GDM1 (cell line): Measurements from ENCODE around the gene ZNF84.

ENCODE experiments used
- DNase-seq: peaks from one replicate; lab custom pipeline; 2025; lab: John Stamatoyannopoulos, UW

Gene ZNF84

DNA sequence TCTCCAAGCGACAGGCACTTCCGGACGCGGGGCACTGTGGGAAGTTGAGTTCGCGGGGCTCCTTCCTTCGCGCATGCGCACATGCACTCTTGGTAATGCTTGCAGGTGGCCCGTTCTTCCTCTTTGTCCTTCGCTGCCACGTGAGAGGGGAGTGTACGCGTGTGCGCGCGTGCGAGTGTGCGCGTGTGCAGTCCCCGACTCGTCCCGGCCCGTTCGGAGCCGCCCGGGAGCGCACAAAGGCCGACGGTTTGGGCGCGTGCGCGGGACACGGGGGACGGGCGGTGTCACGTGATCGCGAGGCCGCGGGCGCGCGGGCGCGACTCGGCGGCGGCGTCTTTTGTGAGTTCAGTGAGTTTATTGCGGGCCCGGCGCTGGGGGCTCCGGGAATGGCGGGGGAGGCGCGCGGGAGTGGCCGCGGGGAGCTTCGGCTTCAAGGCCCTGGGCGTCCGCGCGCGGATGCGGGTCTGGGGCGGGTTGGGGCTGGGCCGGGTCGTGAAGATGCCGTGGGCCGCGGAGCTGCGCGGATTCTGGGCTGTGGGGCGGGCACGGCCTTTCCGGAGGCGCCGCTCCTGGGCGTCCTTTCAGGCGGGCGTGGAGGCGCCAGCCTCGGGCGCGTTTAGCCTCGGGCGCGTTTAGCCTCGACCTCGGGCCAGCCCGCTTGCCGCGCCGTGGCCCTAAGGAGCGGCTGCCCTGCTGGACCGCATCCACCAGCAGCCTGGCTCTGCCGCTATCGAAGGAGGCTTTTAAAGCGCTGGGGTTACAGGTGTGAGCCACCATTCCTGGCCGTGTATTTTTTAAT lies at the start of gene ZNF84:
Gene ZNF84 (plus strand): TSS at position 303 of the 799 bp plus-strand sequence. CDS start 3,959 bp downstream, outside the sequence.
- peak; percentile 99 for DNase-seq

DNA sequence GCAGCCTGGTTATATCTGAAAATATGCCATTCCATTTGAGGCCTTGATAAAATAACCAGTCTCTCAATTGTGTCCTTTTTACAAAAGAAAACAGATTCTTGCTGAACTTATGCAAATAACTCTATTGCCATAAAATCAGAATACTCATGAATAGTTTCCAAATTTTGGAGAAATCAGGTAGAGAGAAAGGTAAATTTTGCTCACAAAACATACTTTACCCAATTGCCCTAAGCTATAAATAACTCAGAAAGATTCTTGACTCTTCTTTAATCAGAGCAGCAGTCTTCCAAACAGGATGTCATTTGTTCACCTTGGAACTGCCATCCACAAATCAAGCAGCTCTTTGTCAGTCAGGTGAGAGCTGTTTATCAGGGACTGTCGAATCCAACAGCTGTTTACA lies 38.6 kb upstream of the ZNF84 start:
- DNase-seq, result no peak

DNA sequence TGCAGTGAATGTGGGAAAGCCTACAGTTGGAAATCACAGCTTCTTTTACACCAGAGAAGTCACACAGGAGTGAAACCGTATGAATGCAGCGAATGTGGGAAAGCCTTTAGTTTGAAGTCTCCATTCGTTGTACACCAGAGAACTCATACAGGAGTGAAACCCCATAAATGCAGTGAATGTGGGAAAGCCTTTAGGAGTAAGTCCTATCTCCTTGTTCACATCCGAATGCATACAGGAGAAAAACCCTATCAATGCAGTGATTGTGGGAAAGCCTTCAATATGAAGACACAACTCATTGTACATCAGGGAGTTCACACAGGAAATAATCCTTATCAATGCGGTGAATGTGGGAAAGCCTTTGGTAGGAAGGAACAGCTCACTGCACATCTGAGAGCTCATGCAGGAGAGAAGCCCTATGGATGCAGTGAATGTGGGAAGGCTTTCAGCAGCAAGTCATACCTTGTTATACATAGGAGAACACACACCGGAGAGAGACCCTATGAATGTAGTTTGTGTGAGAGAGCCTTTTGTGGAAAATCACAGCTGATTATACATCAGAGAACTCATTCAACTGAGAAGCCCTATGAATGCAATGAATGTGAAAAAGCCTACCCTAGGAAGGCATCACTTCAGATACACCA lies 26.5 kb upstream of the ZNF84 start:
- no peak for DNase-seq

DNA sequence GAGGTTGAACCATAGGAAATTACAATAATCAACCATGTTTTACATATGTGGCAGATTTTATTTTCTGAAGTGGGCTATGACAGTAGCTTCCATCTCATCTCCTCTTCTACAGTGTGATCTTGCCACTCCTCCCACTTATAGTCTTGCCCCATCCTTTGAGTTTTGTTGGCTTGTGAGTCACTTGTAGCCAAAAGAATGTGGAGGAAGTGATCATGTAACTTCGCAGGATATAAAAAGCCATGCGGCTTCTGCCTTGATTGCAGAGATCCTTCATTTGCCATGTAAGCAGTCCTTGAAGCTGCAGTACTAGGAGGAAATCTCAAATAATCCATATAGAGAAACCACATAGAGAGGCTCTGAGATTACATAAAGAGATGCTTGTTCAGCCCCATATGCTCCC lies 13.7 kb upstream of the ZNF84 start:
- DNase-seq, result no peak

DNA sequence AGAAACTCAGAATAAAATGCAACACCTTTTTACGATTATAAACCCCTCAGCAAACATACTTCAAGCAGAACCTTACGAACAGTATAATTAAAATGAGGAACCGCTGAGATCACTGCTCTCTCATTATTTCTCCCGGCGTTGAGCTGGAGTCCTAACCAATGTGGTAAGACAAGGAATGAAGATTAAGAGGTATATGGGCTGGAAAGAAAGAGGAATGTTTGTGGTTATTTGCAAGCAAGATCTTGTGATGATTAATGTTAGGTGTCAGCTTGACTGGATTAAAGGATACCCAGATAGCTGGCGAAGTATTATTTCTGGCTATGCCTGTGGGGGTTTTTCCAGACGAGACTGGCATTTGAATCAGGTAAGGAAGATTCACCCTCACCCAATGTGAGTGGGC lies 10.3 kb upstream of the ZNF84 start:
- no peak for DNase-seq

DNA sequence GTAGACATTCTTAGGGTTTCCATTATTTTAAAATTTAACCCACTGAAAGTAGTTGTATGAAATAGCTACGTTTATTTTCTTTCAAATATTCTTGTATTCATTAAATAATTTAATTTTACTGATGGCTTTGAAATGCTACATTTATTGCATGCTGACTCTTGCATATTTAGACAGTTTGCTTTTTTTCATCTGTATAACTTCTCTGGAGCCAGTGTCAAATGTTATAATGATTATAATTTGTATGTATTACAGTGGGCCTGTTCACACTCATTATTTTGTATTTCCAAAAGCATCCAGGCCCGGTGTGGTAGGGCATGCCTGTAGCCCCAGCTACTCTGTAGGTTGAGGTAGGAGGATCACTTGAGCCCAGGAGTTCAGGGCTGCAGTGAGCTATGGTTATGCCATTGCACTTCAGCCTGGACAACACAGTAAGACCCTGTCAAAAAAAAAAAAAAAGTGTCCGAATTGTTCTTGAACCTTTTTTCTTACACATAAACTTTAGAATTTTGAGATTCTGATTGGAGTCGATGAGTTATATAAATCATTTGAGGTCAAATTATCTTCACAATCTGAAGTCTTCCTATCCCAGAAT lies 905 bp downstream of the ZNF84 start:
- no peak for DNase-seq

DNA sequence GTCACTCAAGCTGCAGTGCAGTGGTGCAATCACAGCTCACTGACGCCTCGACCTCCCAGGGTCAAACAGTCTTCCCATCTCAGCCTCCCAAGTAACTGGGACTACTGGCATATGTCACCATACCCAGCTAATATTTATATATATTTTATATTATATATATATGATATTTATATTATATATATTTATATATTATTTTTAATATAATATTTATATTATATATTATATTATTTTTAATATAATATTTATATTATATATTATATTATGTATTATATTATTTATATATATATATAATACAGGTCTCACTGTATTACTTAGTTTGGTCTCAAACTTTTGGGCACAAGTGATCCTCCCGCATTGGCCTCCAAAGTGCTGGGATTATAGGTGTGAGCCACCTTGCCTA lies 9.4 kb downstream of the ZNF84 start:
- DNase-seq, result no peak

DNA sequence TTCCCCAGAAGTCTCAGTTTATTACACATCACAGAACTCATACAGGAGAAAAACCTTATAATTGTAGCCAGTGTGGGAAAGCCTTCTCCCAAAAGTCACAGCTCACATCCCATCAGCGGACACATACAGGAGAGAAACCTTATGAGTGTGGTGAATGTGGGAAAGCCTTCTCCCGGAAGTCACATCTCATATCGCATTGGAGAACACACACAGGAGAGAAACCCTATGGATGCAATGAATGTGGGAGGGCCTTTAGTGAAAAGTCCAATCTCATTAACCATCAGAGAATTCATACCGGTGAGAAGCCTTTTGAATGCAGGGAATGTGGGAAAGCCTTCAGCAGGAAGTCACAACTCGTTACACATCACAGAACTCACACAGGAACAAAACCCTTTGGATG lies 20.1 kb downstream of the ZNF84 start:
- DNase-seq, result no peak

DNA sequence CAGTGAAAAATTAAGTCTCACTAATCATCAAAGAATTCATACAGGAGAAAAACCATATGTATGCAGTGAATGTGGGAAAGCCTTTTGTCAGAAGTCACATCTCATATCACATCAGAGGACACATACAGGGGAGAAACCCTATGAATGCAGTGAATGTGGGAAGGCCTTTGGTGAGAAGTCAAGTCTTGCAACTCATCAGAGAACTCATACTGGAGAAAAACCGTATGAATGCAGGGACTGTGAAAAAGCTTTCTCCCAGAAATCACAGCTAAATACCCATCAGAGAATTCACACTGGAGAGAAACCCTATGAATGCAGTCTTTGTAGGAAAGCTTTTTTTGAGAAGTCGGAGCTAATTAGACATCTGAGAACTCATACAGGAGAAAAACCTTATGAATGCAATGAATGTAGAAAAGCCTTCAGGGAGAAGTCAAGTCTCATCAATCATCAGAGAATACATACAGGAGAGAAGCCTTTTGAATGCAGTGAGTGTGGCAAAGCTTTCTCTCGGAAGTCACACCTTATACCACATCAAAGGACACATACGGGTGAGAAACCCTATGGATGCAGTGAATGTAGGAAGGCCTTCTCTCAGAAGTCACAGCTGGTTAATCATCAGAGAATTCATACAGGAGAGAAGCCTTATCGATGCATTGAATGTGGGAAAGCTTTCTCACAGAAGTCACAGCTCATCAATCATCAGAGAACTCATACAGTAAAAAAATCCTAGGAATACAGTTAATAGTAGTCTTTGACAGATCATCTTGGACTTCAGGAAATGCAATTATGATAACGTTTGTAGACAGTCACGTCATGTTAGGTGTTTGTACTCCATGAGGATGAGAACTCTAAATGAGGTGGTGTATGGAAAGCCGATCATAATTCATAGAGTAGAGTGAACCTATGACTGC lies 21.1 kb downstream of the ZNF84 start:
- DNase-seq, result no peak

DNA sequence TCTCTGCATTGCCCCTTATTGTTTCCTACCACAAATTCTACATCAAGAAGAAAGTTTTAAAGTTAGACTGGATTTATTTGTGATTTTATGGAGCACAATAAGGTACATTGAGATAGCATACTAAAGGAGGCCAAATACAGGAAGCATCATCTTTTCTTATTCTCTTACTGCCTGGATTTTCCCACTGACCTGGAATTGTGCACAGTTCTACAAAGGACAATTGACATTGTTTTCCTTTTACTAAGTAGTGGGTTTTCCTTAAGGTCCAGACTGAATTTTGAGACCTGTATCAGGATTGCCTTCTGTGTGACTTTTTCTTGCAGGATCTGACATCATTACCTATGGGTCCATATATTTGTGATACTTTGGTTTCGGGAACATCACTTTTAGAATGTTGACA lies 24.6 kb downstream of the ZNF84 start:
- DNase-seq, result no peak

DNA sequence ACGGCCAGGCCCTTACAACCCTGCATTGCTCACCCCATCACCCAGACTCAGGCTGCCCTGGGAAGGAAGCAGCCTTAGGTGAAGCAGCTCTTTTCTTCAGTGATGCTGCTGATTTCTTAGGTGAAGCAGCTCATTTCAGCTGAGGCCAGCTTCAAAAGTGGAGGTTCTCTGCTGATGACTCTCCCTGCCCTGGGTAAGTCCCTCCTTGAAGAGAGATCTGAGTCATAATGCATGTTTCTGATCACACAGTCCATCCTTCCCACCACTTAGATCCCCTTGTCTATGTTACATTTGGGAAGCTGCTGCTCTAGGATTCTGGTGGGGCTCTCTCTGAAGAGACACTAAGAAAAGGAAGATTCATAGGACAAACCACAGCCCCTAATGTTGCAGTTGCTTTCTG lies 26.2 kb downstream of the ZNF84 start:
- no peak for DNase-seq

DNA sequence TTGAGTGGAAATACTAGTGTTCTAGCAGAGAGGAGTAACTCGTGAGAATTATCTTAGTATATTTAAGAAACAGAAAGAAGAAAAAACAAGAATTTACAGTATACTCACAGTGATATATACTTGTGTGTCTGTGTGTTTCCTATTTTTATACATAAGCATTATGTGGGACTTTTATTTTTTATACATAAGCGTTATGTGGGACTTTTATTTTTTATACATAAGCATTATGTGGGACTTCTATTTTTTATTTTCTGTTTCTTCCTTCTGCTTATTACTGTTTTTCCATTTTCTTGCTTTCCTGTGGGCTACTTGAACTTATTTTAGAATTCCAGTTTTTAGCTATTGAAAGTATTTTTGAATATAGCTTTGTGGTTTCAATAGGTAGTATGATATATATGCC lies 36.5 kb downstream of the ZNF84 start:
- DNase-seq, result no peak

DNA sequence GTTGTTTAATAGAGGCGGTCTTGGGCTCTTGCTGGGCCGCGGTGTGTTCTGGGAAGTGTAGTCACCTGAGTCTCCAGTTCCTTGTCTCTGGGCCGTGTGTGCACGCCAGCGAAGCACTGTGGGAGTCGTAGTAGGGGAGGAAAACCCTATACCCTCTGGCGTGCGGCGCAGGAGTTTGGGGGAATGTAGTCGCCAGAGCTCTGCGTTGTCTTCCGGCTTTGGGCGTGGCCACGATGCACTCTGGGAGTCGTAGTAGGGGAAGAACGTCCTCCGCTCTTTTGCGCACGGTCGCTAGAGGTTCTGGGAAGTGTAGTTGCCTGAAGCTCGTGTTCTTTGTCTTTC lies 42.7 kb downstream of the ZNF84 start:
- peak; percentile 98 for DNase-seq

DNA sequence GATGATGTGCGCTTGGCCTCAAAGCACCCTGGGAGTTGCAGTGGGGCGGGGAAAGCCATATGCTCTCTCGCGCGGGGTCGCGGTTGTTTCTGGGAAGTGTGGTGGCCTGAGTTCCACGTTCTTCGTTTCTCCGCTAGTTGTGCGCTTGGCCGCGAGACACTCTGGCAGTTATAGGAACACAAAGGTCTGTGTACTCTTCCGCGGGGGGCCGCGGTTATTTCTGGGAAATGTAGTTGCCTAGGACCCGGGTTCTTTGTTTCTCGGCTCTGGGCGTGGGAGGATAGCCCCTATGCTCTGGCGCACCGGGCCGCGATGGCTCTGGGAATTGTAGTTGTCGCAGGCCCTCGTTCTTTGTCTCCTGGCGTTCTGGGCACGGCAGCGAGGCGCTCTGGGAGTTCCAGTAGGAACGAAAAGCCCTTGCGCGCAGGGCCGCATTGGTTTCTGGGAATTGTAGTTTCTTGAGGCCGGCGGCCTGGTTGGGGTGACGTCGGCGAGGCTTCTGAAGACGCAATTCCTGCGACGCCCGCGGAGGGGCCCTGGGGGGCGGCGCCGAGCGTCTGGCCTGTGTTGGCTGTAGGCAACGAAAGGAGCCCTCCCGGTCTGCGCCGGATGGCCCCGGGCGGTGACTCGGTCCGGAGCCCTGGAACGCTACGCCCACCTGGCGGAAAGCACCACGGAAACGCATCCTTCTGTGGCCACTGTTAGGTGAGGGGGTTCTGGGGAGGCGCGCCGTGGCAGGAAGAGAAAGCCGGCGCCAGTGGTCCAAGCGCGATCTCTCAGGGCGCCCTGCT lies 43.3 kb downstream of the ZNF84 start, which contains the start of gene ZNF140:
Gene ZNF140 (plus strand): TSS at position 556 of the 791 bp plus-strand sequence. CDS start 398 bp downstream, outside the sequence.
- peak; percentile 93 for DNase-seq

DNA sequence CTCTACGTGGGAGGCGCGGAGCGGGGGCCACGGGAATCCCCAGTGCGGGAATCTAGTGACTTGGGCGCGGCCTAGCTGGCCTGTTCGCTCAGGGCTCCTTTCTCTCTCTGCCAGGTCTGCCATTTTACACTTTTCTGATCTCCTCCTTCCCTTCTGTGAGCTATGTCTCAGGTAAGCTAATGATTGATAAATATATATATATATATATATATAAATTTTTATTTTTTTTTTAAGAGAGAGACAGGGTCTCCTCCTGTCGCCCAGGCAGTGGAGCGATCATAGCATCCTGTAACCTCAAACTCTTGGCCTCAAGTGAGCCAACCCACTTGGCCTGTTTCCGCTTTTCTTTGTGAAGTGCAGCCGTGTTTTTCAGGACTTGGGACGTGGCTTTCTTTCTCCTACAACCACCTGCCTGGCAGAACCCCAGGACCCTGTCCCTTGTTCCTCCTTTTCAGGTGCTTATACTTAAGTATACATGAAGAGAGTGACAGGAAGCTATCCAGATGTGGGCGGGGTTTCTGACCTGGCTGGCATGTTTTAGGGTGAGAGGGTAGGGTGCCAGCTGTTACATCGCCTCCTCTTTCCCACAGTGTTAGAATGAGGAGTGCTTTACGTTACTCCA lies 44.0 kb downstream of the ZNF84 start:
- no peak for DNase-seq

DNA sequence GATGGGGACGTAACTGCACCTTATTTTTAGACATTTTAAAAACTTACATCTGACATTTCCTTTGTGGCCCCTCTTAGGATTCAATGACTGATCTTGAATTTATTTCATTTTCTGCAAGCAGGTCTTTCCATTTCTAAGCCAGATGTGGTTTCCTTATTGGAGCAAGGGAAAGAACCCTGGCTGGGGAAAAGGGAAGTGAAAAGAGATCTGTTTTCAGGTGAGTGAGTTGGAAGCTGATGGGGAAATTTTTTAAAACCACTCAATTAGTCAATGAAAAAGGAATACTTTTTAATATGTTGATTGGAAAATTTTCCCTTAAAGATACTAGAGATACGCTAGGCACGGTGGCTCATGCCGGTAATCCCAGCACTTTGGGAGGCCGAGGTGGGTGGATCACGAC lies 46.0 kb downstream of the ZNF84 start:
- DNase-seq, result no peak

DNA sequence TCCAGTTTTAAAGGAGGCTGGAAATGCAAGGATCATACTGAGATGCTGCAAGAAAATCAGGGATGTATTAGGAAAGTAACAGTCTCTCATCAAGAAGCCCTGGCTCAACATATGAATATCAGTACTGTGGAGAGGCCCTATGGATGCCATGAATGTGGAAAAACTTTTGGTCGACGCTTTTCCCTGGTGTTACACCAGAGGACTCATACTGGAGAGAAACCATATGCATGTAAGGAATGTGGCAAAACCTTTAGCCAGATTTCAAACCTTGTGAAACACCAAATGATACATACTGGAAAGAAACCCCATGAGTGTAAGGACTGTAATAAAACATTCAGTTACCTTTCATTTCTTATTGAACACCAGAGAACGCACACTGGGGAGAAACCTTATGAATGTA lies 68.3 kb downstream of the ZNF84 start:
- DNase-seq, result no peak

DNA sequence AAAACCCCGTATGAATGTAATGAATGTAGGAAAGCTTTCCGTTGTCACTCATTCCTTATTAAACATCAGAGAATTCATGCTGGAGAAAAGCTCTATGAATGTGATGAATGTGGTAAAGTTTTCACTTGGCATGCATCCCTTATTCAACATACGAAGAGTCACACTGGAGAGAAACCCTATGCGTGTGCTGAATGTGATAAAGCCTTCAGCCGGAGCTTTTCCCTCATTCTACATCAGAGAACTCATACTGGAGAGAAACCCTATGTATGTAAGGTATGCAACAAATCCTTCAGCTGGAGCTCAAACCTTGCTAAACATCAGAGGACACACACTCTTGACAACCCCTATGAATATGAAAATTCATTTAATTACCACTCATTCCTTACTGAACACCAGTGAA lies 68.9 kb downstream of the ZNF84 start:
- no peak for DNase-seq

DNA sequence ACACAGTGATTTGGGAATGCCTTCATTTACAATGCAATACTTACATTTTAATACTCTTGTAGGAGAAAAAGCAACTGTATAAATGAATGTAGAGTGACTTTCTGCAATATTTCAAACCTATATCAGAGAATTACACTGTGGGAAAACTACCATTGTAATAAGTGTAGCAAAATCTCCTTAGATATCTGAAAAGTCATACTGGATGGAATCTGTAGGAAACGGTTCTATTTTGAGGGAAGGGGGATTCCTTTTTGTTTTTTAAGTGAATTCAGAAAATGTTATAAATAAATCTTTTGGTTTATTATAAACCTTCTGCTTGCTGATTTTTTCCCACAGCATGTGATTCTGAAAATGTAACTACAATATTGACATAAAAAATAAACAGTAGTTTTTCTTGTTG lies 69.8 kb downstream of the ZNF84 start:
- DNase-seq, result no peak

DNA sequence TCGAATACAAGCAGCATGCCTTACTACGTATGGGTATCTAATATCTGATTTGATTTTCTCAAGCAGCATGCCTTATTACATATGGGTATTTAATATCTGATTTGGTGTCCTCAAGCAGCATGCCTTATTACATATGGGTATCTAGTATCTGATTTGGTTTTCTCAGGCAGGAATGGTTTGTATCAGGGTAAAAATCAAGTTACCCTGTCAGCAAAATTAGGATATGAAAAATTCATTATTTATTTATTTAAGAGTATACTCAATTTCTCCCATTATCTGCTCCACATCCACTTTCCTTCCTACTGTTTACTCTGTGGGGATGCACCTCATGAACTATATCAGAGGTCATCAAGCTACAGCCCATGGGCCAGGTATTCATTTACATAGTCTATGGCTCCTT lies 70.8 kb downstream of the ZNF84 start:
- DNase-seq, result no peak
